ENCODE measurements around the gene HOXB5. TPM values are rescaled to one million over a fixed set of nuclear protein-coding genes. Genes with fewer than 3 reads are reported as not detected.

Gene HOXB5
- total RNA-seq, 4 donors from 2014 or later = 0.72 to 3.3 (median 1.4) TPM

GRCh38 chr17:48577946-48578615 lies 15.5 kb downstream of the HOXB5 start, which contains the start of gene HOXB4:
HOXB4 (minus strand) TSS chr17:48578350; CDS start chr17:48578319, 31 bp downstream.
- DNase-seq (ENCODE audit: low spot score) (peak; percentile 69), ATAC-seq (ENCODE audit: low FRiP score) (no peak)
- no peak for TF ChIP-seq CTCF (IDR thresholded peaks at IDR 0.05)

GRCh38 chr17:48577330-48577945 lies 16.1 kb downstream of the HOXB5 start:
- DNase-seq (ENCODE audit: low spot score) (no peak), ATAC-seq (ENCODE audit: low FRiP score) (peak; percentile 18)
- no peak for TF ChIP-seq CTCF (IDR thresholded peaks at IDR 0.05)

- TF ChIP-seq CTCF (IDR thresholded peaks at IDR 0.05) = no peak
- DNase-seq (ENCODE audit: low spot score) (no peak), ATAC-seq (ENCODE audit: low FRiP score) (peak; percentile 29)
These were observed 16.9 kb downstream of the HOXB5 start for GRCh38 chr17:48576479-48577309.

GRCh38 chr17:48575673-48576478 lies 17.7 kb downstream of the HOXB5 start:
- no peak for TF ChIP-seq CTCF (IDR thresholded peaks at IDR 0.05)
- no peak for DNase-seq (ENCODE audit: low spot score)
- ATAC-seq (ENCODE audit: low FRiP score) = peak; percentile 24

GRCh38 chr17:48575066-48575582 lies 18.5 kb downstream of the HOXB5 start:
- ATAC-seq (ENCODE audit: low FRiP score) = no peak
- TF ChIP-seq CTCF (IDR thresholded peaks at IDR 0.05) = no peak
- no peak for DNase-seq (ENCODE audit: low spot score)

GRCh38 chr17:48574505-48575065 lies 19.0 kb downstream of the HOXB5 start:
- DNase-seq (ENCODE audit: low spot score) = no peak
- no peak for ATAC-seq (ENCODE audit: low FRiP score)
- TF ChIP-seq CTCF (IDR thresholded peaks at IDR 0.05) = no peak

All from omental fat pad (tissue), 4 donors.